ENCODE results near the gene DOCK10.

Gene DOCK10

GRCh38 chr2:224970311-224970710, 72.0 kb downstream of the DOCK10 start:
- no peak for TF ChIP-seq CTCF (IDR thresholded peaks at IDR 0.05; ENCODE audit: insufficient read depth, missing control alignments)
- FAIRE-seq: no peak
- DNase-seq (ENCODE audit: insufficient read length, low spot score): no peak

DNA sequence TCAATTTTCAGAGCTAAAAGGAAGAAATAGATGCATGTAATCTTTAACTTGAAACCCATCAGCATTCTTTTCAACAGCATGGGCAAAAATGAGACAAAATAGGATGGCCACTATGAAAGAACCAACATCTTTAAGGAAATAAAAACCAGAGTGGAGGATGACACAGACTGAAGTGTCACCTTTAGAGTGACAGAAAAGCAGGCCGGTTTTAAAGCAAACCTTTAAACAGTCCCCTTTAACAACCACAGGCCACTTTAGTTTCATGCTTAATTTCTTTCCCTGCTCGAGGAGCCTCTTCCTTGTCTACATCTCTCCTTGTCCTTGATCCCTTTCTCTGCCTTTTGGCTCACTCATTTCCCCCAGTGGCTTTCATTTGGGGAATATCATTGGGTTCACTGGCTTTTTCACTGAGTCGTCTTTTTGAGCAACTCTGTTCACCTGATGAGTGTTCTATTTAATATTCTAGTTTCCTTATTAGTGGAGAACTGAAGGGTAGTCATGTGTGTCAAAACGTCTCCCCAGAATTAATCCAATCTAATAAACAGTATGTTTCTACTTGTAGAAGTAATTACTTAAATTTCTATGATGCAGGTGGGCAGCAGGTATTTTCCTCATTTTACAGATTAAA, 72.5 kb downstream of the DOCK10 start:
- TF ChIP-seq CTCF (IDR thresholded peaks at IDR 0.05; ENCODE audit: insufficient read depth, missing control alignments): no peak
- FAIRE-seq: no peak
- no peak for DNase-seq (ENCODE audit: insufficient read length, low spot score)

DNA sequence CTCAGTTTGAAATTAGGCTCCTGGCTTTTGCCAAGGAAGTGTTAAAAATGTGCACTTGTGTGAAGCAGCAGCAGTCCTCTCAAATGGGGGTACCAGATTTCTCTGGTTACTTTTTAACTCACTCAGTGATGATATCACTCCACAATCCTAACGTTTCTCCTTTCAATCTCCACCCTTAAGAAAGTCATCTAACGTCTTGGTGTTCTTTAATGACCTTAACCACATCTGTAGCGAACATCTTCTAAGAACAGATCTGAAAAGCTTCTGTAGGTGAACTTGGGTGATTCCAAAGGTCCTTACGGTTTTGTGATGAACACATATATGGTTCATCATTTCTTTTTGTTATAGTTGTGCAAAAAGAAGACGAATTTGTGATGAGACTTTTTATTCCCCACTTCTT, 73.2 kb downstream of the DOCK10 start:
- DNase-seq (ENCODE audit: insufficient read length, low spot score) (no peak), FAIRE-seq (no peak)
- no peak for TF ChIP-seq CTCF (IDR thresholded peaks at IDR 0.05; ENCODE audit: insufficient read depth, missing control alignments)

DNA sequence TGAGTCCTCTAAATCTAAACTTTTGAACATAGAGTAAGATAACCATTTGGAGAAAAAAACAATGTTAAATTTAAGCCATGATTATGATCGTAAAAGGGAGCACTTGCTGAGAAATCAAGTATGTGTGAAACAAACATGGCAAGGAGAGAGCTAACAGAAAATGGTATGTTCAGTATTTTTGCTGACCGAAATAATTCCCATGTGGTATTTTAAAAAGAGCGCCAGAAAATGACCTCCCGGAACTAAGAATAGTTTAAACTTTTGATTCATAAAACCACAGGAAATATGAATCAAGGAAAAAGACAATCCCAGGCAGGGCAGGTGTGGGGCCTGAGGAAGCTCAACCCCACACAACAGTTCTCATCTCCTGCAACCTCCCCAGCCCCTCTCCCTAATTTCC, 74.2 kb downstream of the DOCK10 start:
- FAIRE-seq (no peak), DNase-seq (ENCODE audit: insufficient read length, low spot score) (no peak)
- no peak for TF ChIP-seq CTCF (IDR thresholded peaks at IDR 0.05; ENCODE audit: insufficient read depth, missing control alignments)

DNA sequence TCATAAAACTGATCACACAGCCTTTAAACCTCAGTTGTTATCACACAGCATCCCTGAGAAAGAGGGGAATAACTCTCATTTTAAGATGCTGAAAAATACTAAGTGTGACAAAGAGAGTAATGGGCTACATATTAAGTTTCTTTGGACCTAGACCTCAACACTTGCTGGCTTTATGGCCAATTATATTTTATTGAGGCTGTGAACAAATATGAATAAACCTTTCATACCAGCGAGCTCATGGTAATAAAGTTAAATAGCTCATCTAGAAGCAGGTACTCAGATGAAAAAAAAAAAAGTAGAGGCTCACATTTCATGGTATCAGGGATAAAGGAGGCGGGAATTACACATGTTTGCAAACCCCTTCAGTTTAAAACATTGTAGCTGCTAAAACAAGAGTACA, 75.7 kb downstream of the DOCK10 start:
- DNase-seq (ENCODE audit: insufficient read length, low spot score) (no peak), FAIRE-seq (no peak)
- TF ChIP-seq CTCF (IDR thresholded peaks at IDR 0.05; ENCODE audit: insufficient read depth, missing control alignments): no peak

DNA sequence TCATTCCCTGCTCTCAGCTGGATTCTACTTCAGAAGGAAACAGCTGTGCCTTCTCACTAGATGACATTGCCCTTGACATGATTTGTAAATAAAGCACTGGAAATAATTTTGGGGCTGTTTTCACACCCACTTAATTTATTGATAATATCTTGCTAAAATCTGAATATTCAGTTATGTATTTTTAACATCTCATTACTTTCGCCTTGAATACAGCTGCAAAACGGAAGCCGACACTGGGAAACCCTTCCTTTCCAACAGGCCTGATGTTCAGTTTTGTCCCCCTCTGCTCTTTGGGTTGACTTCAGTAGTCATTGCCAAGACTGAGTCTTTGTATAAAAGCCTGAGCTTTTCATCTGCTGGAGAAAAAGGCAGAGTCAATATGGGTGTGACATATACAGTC, 82.7 kb downstream of the DOCK10 start:
- no peak for FAIRE-seq
- TF ChIP-seq CTCF (IDR thresholded peaks at IDR 0.05; ENCODE audit: insufficient read depth, missing control alignments): no peak
- DNase-seq (ENCODE audit: insufficient read length, low spot score): no peak

GRCh38 chr2:224958873-224959272, 83.4 kb downstream of the DOCK10 start:
- FAIRE-seq (no peak), DNase-seq (ENCODE audit: insufficient read length, low spot score) (no peak)
- no peak for TF ChIP-seq CTCF (IDR thresholded peaks at IDR 0.05; ENCODE audit: insufficient read depth, missing control alignments)

Data from D721Med (cell line).